ENCODE measurements around the gene NCKAP5. TPM values are rescaled to one million over a fixed set of nuclear protein-coding genes. Genes with fewer than 3 reads are reported as not detected.

The NCKAP5 gene
- polyA plus RNA-seq, 2 of the 4 experiments (the other 2 are of a cell fraction) = 3.0 to 4.1 TPM

- TF ChIP-seq MYC (IDR thresholded peaks at IDR 0.05; ENCODE audit: borderline replicate concordance, low read length) (no peak), FOXS1 (CRISPR knock-in tag; IDR thresholded peaks at IDR 0.05) (no peak), JUN (IDR thresholded peaks at IDR 0.05) (no peak), FOSL2 (IDR thresholded peaks at IDR 0.05) (no peak), FOSL2 (CRISPR knock-in tag; IDR thresholded peaks at IDR 0.05) (no peak), FOSB (CRISPR knock-in tag; IDR thresholded peaks at IDR 0.05) (no peak), PHF8 (IDR thresholded peaks at IDR 0.05; ENCODE audit: borderline replicate concordance, low read depth) (no peak), KDM5A (IDR thresholded peaks at IDR 0.05) (no peak), ZFP36 (IDR thresholded peaks at IDR 0.05; ENCODE audit: borderline replicate concordance, partially characterized antibody) (no peak), CBX8 (IDR thresholded peaks at IDR 0.05) (no peak), NPAS2 (CRISPR knock-in tag; IDR thresholded peaks at IDR 0.05; ENCODE audit: borderline replicate concordance) (no peak), RAD21 (conservative IDR thresholded peaks at IDR 0.05 in 1 of 2, IDR thresholded peaks at IDR 0.05 in 1 of 2) (no peak), E2F6 (IDR thresholded peaks at IDR 0.05; ENCODE audit: borderline replicate concordance, low read depth) (no peak), EHF (CRISPR knock-in tag; IDR thresholded peaks at IDR 0.05) (no peak), KDM1A (IDR thresholded peaks at IDR 0.05; ENCODE audit: low read depth) (no peak), PBX3 (IDR thresholded peaks at IDR 0.05) (no peak), BHLHE40 (IDR thresholded peaks at IDR 0.05; ENCODE audit: low read depth, low read length) (no peak), TP53 (CRISPR knock-in tag; IDR thresholded peaks at IDR 0.05) (no peak), RNF2 (IDR thresholded peaks at IDR 0.05; ENCODE audit: borderline replicate concordance, low read depth) (no peak)
- POLR2A ChIA-PET = no interaction called here
- FAIRE-seq (no peak), ATAC-seq (no peak), DNase-seq (ENCODE audit: low read depth in 1 of 2, low spot score in 1 of 2) (no peak)
- Histone ChIP-seq H3K4me3 (no peak overlapping the region), H3K4me2 (no peak overlapping the region), H3K4me1 (peaks cover 38% of the 10 kb centered on the region), H3K27ac (no peak overlapping the region), H3K9me3 (no peaks in the 10 kb centered on the region)
- WGBS (ENCODE audit: missing lambda C conversion rate) = 88% methylated on average over 5 of the region's 5 CpGs
- CTCF ChIA-PET = no interaction called here
Observed at GRCh38 chr2:133570542-133570941, 2.3 kb upstream of the NCKAP5 start.

- ChIA-PET POLR2A (no interaction called here), CTCF (interaction anchor here (1.0 to 1.8 kb wide), 2 partner anchors 8 to 209 kb away, joined by 4 to 5 read pairs; no protein-coding TSS in a partner anchor)
- Histone ChIP-seq H3K4me1 (peaks cover 33% of the 10 kb centered on the region), H3K27ac (no peak overlapping the region), H3K4me2 (no peak overlapping the region), H3K9me3 (no peaks in the 10 kb centered on the region), H3K4me3 (no peak overlapping the region)
- DNase-seq (ENCODE audit: low read depth in 1 of 2, low spot score in 1 of 2) = no peak
- FAIRE-seq = no peak
- ATAC-seq = no peak
- 87% methylated on average over 4 of the region's 4 CpGs for WGBS (ENCODE audit: missing lambda C conversion rate)
- TF ChIP-seq EHMT2 (IDR thresholded peaks at IDR 0.05; ENCODE audit: low read depth) (no peak), CTCF (IDR thresholded peaks at IDR 0.05) (no peak), ZNF302 (CRISPR knock-in tag; IDR thresholded peaks at IDR 0.05) (no peak), REST (IDR thresholded peaks at IDR 0.05) (no peak), ESRRA (IDR thresholded peaks at IDR 0.05; ENCODE audit: borderline replicate concordance, low read length) (no peak), RARB (CRISPR knock-in tag; IDR thresholded peaks at IDR 0.05) (no peak), GATA3 (IDR thresholded peaks at IDR 0.05; ENCODE audit: borderline replicate concordance) (no peak), SMC3 (IDR thresholded peaks at IDR 0.05) (no peak)
Observed at GRCh38 chr2:133569286-133569830, 1.1 kb upstream of the NCKAP5 start.

All from A549 (cell line).